HepG2 (cell line): ENCODE results near the gene ADAM10. TPM values are rescaled to one million over a fixed set of nuclear protein-coding genes. Genes with fewer than 3 reads are reported as not detected.

Experiments
- KLF13 ChIP-seq: sonication (generic); formaldehyde crosslinking; IDR thresholded peaks from 2 replicates; pipeline ENCODE4 v1.4.0; 2020; ENCODE audit warnings: mild to moderate bottlenecking, missing genetic modification reagents
- YEATS4 ChIP-seq: sonication (generic); formaldehyde crosslinking; IDR thresholded peaks from 2 replicates; pipeline ENCODE4 v1.4.0; 2020; ENCODE audit warnings: missing genetic modification reagents, borderline replicate concordance
- ZNF543 ChIP-seq: sonication (generic); formaldehyde crosslinking; IDR thresholded peaks from 2 replicates; pipeline ENCODE4 v1.4.0; 2020; ENCODE audit warnings: mild to moderate bottlenecking, missing genetic modification reagents
- ZNF768 ChIP-seq: sonication (generic); formaldehyde crosslinking; IDR thresholded peaks from 2 replicates; pipeline ENCODE4 v1.4.0; 2020; ENCODE audit warnings: missing genetic modification reagents
- polyA plus RNA-seq, 8 experiments: library from polyadenylated mRNA; depleted of rRNA in 3 of 8; stranded (reverse) in 7 of 8; unstranded in 1 of 8; fragments of >200 nt; fragmentation: Illumina TruSeq in 4 of 8; extraction: Trizol in 4 of 8; gene quantifications; 2 replicates each; pipeline versions ENCODE4 v1.2.1 to v1.2.3, GENCODE V29; 2011 to 2016; ENCODE audit warnings: low read depth in 4 of 8, missing spikeins in 1 of 8, mixed read lengths in 1 of 8; ENCODE audit not compliant: insufficient read depth in 1 of 8
- total RNA-seq, 5 experiments: library from RNA; depleted of rRNA; stranded (reverse); fragments of >200 nt; fragmentation: Illumina TruSeq; extraction: Trizol; gene quantifications; 2 replicates each; pipeline ENCODE4 v1.2.3, GENCODE V29; 2016; ENCODE audit warnings: low read depth in 1 of 5
- TF ChIP-seq, protein P1 (sequence below): sonication (generic); formaldehyde crosslinking; IDR thresholded peaks from one replicate; pipeline ENCODE4 v1.5.1; 2020; ENCODE audit warnings: mild to moderate bottlenecking, missing genetic modification reagents; ENCODE audit errors: not compliant biosample characterization

ADAM10 gene
- total and polyA plus RNA-seq, 2 of the 13 experiments (the other 11 are each of a cell fraction or from before 2014, with no cell fraction given) = 92.7 to 125 TPM

DNA sequence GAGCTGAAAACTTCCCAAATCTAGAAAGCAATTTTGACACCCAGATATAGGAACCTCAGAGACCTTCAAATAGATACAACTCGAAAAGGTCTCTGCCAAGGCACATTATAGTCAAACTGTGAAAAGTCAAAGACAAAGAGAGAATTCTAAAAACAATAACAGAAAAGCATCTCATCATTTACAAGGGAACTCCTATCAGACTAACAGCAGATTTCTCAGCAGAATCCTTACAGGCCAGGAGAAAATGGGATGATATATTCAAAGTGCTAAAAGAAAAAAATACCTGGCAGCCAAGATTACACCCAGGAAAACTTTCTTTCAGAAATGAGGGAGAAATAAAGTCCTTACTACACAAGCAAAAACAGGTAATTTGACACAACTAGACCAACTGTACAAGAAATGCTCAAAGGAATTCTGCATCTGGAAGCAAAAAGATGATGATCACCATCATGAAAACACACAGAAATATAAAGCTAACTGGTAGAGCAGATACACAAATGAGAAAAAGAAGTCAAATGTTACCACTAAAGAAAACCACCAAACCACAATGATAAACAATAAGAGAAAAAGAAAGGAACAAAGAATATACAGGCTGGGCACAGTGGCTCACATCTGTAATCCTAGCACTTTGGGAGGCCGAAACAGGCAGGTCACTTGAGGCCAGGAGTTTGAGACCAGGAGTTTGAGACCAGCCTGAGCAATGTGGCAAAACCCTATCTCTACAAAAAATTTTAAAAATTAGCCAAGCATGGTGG is 50.4 kb downstream of the ADAM10 start (continued):
- TF ChIP-seq, protein P1, sequence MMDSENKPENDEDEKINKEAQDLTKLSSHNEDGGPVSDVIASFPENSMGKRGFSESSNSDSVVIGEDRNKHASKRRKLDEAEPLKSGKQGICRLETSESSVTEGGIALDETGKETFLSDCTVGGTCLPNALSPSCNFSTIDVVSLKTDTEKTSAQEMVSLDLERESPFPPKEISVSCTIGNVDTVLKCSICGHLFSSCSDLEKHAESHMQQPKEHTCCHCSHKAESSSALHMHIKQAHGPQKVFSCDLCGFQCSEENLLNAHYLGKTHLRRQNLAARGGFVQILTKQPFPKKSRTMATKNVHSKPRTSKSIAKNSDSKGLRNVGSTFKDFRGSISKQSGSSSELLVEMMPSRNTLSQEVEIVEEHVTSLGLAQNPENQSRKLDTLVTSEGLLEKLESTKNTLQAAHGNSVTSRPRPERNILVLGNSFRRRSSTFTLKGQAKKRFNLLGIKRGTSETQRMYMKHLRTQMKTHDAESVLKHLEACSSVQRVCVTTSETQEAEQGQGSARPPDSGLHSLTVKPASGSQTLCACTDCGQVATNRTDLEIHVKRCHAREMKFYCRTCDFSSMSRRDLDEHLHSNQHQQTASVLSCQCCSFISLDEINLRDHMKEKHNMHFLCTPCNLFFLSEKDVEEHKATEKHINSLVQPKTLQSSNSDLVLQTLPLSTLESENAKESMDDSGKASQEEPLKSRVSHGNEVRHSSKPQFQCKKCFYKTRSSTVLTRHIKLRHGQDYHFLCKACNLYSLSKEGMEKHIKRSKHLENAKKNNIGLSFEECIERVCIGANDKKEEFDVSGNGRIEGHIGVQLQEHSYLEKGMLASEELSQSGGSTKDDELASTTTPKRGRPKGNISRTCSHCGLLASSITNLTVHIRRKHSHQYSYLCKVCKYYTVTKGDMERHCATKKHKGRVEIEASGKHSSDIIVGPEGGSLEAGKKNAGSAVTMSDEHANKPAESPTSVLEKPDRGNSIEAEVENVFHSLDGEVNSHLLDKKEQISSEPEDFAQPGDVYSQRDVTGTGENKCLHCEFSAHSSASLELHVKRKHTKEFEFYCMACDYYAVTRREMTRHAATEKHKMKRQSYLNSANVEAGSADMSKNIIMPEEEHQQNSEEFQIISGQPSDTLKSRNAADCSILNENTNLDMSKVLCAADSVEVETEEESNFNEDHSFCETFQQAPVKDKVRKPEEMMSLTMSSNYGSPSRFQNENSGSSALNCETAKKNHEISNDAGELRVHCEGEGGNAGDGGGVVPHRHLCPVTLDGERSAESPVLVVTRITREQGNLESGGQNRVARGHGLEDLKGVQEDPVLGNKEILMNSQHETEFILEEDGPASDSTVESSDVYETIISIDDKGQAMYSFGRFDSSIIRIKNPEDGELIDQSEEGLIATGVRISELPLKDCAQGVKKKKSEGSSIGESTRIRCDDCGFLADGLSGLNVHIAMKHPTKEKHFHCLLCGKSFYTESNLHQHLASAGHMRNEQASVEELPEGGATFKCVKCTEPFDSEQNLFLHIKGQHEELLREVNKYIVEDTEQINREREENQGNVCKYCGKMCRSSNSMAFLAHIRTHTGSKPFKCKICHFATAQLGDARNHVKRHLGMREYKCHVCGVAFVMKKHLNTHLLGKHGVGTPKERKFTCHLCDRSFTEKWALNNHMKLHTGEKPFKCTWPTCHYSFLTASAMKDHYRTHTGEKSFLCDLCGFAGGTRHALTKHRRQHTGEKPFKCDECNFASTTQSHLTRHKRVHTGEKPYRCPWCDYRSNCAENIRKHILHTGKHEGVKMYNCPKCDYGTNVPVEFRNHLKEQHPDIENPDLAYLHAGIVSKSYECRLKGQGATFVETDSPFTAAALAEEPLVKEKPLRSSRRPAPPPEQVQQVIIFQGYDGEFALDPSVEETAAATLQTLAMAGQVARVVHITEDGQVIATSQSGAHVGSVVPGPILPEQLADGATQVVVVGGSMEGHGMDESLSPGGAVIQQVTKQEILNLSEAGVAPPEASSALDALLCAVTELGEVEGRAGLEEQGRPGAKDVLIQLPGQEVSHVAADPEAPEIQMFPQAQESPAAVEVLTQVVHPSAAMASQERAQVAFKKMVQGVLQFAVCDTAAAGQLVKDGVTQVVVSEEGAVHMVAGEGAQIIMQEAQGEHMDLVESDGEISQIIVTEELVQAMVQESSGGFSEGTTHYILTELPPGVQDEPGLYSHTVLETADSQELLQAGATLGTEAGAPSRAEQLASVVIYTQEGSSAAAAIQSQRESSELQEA (CRISPR knock-in tag) = no peak
- TF ChIP-seq ZNF768 (no peak), KLF13 (CRISPR knock-in tag) (no peak), ZNF543 (CRISPR knock-in tag) (no peak), YEATS4 (CRISPR knock-in tag) (no peak)
